Caco-2 (cell line): ENCODE data around the gene RPRD1A. TPM values are rescaled to one million over a fixed set of nuclear protein-coding genes. Genes with fewer than 3 reads are reported as not detected.

ENCODE experiments used
- BruUV-seq: library from RNA; stranded (reverse); fragments of 400-500 nt; replicated peaks from 2 replicates; lab custom pipeline; 2021; lab: Mats Ljungman, UMichigan
- CTCF ChIA-PET: fragments of 300-600 bp; sonication (Branson Sonifier 250); formaldehyde crosslinking; loops from one replicate; lab custom pipeline; 2022; ENCODE audit warnings: antibody characterized with exemption; lab: Charles Lee
- POLR2A ChIA-PET: fragments of 300-600 bp; sonication (Branson Sonifier 250); formaldehyde crosslinking; loops from one replicate; lab custom pipeline; 2022; ENCODE audit warnings: antibody characterized with exemption; lab: Charles Lee
- DNase-seq, 2 experiments: peaks; one replicate each; pipeline versions ENCODE4 v3.0.0 to v3.0.0-alpha.2; 2020 to 2022
- H3K27me3 ChIP-seq: replicated peaks from 2 replicates; pipeline ENCODE4 v1.6.0; 2011; ENCODE audit warnings: low read length; ENCODE audit not compliant: control insufficient read depth, insufficient read depth
- H3K36me3 ChIP-seq: 2 replicates; pipeline ENCODE4 v1.5.1; 2011; ENCODE audit warnings: low read length; ENCODE audit not compliant: control insufficient read depth, insufficient read depth
- H3K4me1 ChIP-seq: fragments of 250-450 bp; sonication (Bioruptor Pico); 2 replicates; pipeline ENCODE4 v1.5.1; 2020; ENCODE audit warnings: mild to moderate bottlenecking
- H3K4me3 ChIP-seq: 2 replicates; pipeline ENCODE4 v1.5.1; 2011; ENCODE audit warnings: low read depth, mild to moderate bottlenecking, control low read depth, low read length
- H3K9me3 ChIP-seq: fragments of 250-450 bp; sonication (Bioruptor Pico); 2 replicates; pipeline ENCODE4 v1.5.1; 2020; ENCODE audit warnings: mild to moderate bottlenecking, moderate library complexity
- H3K27ac Mint-ChIP-seq: one replicate; pipeline ENCODE4 v1.8.0; 2022; ENCODE audit warnings: mixed read lengths; ENCODE audit not compliant: unreplicated experiment
- H3K27me3 Mint-ChIP-seq: one replicate; pipeline ENCODE4 v1.8.0; 2022; ENCODE audit warnings: mixed read lengths; ENCODE audit not compliant: insufficient read depth, unreplicated experiment
- H3K36me3 Mint-ChIP-seq: one replicate; pipeline ENCODE4 v1.8.0; 2022; ENCODE audit warnings: mild to moderate bottlenecking, mixed read lengths; ENCODE audit not compliant: insufficient read depth, unreplicated experiment
- H3K4me1 Mint-ChIP-seq: one replicate; pipeline ENCODE4 v1.8.0; 2022; ENCODE audit warnings: low read depth, mixed read lengths; ENCODE audit not compliant: unreplicated experiment
- H3K4me3 Mint-ChIP-seq: one replicate; pipeline ENCODE4 v1.8.0; 2022; ENCODE audit warnings: mild to moderate bottlenecking, moderate library complexity, mixed read lengths; ENCODE audit not compliant: unreplicated experiment
- H3K9me3 Mint-ChIP-seq: one replicate; pipeline ENCODE4 v1.8.0; 2022; ENCODE audit warnings: mixed read lengths; ENCODE audit not compliant: unreplicated experiment
- CTCF ChIP-seq, 2 experiments: fragments of 200-600 bp in 1 of 2; IDR thresholded peaks; 1 replicate in 1 of 2; 2 replicates in 1 of 2; pipeline versions ENCODE4 v1.5.1 to v1.8.0; 2011 to 2022; ENCODE audit warnings: antibody characterized with exemption in 1 of 2, control low read depth in 1 of 2, inconsistent platforms in 1 of 2, low read depth in 1 of 2, low read length in 1 of 2, mild to moderate bottlenecking in 1 of 2, moderate library complexity in 1 of 2; ENCODE audit not compliant: insufficient read depth in 1 of 2, severe bottlenecking in 1 of 2, unreplicated experiment in 1 of 2
- intact Hi-C: fragments of 100-400 bp; cut with micrococcal nuclease; formaldehyde crosslinking; loops from one replicate; pipeline ENCODE4 v1.10.0; 2022; ENCODE audit not compliant: unreplicated experiment
- total RNA-seq: library from RNA; stranded (reverse); gene quantifications from 2 replicates; pipeline ENCODE4 v1.2.3, GENCODE V29; 2022

The RPRD1A gene
- total RNA-seq, 1 experiment from 2014 or later, result 18.9 TPM

GRCh38 chr18:36023336-36023735 lies 44.0 kb downstream of the RPRD1A start:
- CTCF ChIA-PET, result no interaction called here
- H3K4me1 Mint-ChIP-seq, result no peaks in the 10 kb centered on the region
- no TSS peak for BruUV-seq
- no peak for DNase-seq
- POLR2A ChIA-PET, result no interaction called here
- Histone ChIP-seq H3K4me1 (no peaks in the 10 kb centered on the region), H3K36me3 (no peaks in the 10 kb centered on the region), H3K9me3 (no peaks in the 10 kb centered on the region), H3K27me3 (no peaks in the 10 kb centered on the region), H3K4me3 (no peak overlapping the region)
- intact Hi-C loops, result no loop called here
- TF ChIP-seq CTCF (IDR thresholded peaks at IDR 0.05; ENCODE audit: insufficient read depth in 1 of 2, low read depth in 1 of 2, low read length in 1 of 2, severe bottlenecking in 1 of 2, unreplicated experiment in 1 of 2), result no peak
- no peaks in the 10 kb centered on the region for H3K27me3 Mint-ChIP-seq
- H3K9me3 Mint-ChIP-seq, result no peaks in the 10 kb centered on the region
- H3K36me3 Mint-ChIP-seq, result peaks cover 6% of the 10 kb centered on the region
- no peak overlapping the region for H3K4me3 Mint-ChIP-seq
- no peak overlapping the region for H3K27ac Mint-ChIP-seq

GRCh38 chr18:36020174-36020711 lies 47.1 kb downstream of the RPRD1A start:
- Mint-ChIP-seq H3K36me3 (peaks cover 3% of the 10 kb centered on the region), H3K27ac (no peak overlapping the region), H3K4me3 (no peak overlapping the region), H3K4me1 (no peaks in the 10 kb centered on the region), H3K27me3 (no peaks in the 10 kb centered on the region), H3K9me3 (no peaks in the 10 kb centered on the region)
- POLR2A ChIA-PET, result no interaction called here
- intact Hi-C loops, result no loop called here
- Histone ChIP-seq H3K36me3 (no peaks in the 10 kb centered on the region), H3K4me3 (no peak overlapping the region), H3K9me3 (no peaks in the 10 kb centered on the region), H3K4me1 (no peaks in the 10 kb centered on the region), H3K27me3 (no peaks in the 10 kb centered on the region)
- CTCF ChIA-PET, result no interaction called here
- no peak for DNase-seq
- TF ChIP-seq CTCF (IDR thresholded peaks at IDR 0.05; ENCODE audit: insufficient read depth in 1 of 2, low read depth in 1 of 2, low read length in 1 of 2, severe bottlenecking in 1 of 2, unreplicated experiment in 1 of 2), result no peak
- BruUV-seq, result no TSS peak

- no TSS peak for BruUV-seq
- no peaks in the 10 kb centered on the region for H3K4me1 Mint-ChIP-seq
- POLR2A ChIA-PET, result no interaction called here
Observed at GRCh38 chr18:36017232-36017631, 50.1 kb downstream of the RPRD1A start.

More at GRCh38 chr18:36017232-36017631, 50.1 kb downstream of the RPRD1A start:
- no peaks in the 10 kb centered on the region for H3K4me1 ChIP-seq
- Mint-ChIP-seq H3K9me3 (no peaks in the 10 kb centered on the region), H3K4me3 (no peak overlapping the region), H3K27ac (no peak overlapping the region), H3K27me3 (no peaks in the 10 kb centered on the region), H3K36me3 (no peaks in the 10 kb centered on the region)
- TF ChIP-seq CTCF (IDR thresholded peaks at IDR 0.05; ENCODE audit: insufficient read depth in 1 of 2, low read depth in 1 of 2, low read length in 1 of 2, severe bottlenecking in 1 of 2, unreplicated experiment in 1 of 2), result no peak
- no peaks in the 10 kb centered on the region for H3K27me3 ChIP-seq
- H3K9me3 ChIP-seq, result no peaks in the 10 kb centered on the region
- no peak for DNase-seq
- H3K36me3 ChIP-seq, result no peaks in the 10 kb centered on the region
- CTCF ChIA-PET, result interaction anchor here (0.6 kb wide), 1 partner anchor 266 kb away, joined by 3 read pairs; no protein-coding TSS in a partner anchor
- intact Hi-C loops, result loop anchor here (5.0 to 10.0 kb wide), 4 partner anchors 48 to 265 kb away; partner anchors contain the start of genes ELP2, RPRD1A and SLC39A6
- H3K4me3 ChIP-seq, result no peak overlapping the region
